ENCODE data around the gene ARHGEF17. TPM values are rescaled to one million over a fixed set of nuclear protein-coding genes. Genes with fewer than 3 reads are reported as not detected.
"Not testable (repeated sequence)": the region's sequence is repeated elsewhere in the genome, so short reads cannot be mapped to it uniquely, and the experiment has no call there.

ARHGEF17 gene, protein sequence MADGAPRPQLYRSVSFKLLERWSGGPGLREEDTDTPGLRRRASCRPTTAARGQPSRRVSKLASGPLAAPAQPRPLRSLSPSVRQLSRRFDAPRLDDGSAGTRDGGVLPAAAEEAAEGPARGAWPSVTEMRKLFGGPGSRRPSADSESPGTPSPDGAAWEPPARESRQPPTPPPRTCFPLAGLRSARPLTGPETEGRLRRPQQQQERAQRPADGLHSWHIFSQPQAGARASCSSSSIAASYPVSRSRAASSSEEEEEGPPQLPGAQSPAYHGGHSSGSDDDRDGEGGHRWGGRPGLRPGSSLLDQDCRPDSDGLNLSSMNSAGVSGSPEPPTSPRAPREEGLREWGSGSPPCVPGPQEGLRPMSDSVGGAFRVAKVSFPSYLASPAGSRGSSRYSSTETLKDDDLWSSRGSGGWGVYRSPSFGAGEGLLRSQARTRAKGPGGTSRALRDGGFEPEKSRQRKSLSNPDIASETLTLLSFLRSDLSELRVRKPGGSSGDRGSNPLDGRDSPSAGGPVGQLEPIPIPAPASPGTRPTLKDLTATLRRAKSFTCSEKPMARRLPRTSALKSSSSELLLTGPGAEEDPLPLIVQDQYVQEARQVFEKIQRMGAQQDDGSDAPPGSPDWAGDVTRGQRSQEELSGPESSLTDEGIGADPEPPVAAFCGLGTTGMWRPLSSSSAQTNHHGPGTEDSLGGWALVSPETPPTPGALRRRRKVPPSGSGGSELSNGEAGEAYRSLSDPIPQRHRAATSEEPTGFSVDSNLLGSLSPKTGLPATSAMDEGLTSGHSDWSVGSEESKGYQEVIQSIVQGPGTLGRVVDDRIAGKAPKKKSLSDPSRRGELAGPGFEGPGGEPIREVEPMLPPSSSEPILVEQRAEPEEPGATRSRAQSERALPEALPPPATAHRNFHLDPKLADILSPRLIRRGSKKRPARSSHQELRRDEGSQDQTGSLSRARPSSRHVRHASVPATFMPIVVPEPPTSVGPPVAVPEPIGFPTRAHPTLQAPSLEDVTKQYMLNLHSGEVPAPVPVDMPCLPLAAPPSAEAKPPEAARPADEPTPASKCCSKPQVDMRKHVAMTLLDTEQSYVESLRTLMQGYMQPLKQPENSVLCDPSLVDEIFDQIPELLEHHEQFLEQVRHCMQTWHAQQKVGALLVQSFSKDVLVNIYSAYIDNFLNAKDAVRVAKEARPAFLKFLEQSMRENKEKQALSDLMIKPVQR (N-terminal part only)
- 49.8 TPM for total RNA-seq
- long read RNA-seq, full-length matches to known transcripts = 6 of 34 reads
- long read RNA-seq, partial matches to known transcripts = 13 of 34 reads
- long read RNA-seq, other reads (novel, unspliced or antisense) = 15 of 34 reads

DNA sequence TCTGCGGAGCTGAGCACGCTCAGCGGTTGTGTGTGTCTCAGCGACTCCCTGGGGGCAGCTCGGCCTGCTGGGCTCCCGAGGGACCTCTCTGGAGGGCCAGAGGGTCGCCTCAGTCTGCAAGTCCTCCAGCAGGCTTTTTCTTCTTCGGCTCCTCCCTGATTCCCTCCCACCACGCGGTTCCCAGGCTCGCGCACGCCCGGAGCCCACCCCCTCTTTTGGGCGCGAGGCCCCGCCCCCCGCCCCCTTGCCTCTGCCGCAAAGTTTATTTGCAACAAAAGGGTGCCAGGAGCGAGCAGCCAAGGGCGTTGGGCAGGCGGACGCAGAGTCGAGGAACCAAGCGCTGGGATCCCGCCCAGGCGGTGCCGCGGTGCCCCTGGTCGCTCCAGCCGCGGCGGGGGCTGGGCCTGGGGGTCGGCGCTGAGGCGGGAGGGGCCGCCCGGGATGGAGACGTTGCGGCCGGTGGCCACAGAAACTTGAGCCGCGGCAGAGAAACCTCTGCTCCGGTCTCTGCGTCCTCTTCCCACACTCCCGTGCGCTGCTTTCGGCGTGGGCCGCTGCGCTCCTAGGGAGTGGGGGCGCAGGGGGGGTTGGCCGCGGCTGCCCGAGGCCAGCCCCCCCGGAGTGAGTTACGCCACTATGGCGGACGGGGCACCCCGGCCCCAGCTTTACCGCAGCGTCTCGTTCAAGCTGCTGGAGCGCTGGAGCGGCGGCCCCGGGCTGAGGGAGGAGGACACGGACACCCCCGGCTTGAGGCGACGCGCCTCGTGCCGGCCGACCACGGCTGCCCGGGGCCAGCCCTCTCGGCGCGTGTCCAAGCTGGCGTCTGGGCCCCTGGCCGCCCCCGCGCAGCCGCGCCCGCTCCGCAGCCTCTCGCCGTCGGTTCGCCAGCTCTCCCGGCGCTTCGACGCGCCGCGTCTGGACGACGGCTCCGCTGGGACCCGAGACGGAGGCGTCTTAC is at the start of gene ARHGEF17:
ARHGEF17 (plus strand) TSS at position 274 of the 958 bp plus-strand sequence; CDS start at position 637, 363 bp downstream.
- peak; percentile 92 for DNase-seq (ENCODE audit: low spot score)

DNA sequence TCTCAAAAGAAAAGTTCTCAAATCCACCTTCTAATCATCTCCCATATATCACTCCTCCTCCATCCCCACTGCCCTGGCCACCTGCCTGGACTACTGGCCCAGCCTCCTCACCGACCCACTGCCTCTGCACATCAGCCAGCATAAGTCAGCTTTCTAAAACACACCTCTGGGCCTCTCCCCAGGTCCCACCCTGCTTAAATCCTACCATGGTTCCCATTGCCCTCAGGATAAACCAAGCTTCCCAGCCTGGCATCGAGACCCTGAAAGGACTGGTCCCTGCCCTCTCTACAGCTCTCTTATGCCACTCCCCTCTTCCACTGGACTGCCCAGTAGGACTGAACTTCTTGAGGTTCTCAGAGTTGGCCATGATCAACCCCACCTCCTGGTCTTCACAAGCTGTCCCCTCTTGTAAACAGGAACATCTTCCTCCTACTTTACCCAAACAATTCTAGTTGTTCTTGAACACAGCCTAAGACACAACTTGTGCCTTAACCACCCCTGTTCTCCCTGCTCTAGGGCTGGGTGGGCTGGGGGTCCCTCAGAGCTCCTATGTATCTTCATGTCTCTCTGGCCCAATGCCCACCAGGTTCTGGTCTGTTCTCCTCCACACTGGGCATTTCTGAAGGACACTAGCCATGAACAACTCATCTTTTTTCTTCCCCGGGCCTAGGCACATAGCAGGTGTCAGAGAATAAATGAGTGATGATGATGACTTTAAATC is 48.5 kb upstream of the ARHGEF17 start:
- DNase-seq (ENCODE audit: low spot score) = peak; percentile 45

DNA sequence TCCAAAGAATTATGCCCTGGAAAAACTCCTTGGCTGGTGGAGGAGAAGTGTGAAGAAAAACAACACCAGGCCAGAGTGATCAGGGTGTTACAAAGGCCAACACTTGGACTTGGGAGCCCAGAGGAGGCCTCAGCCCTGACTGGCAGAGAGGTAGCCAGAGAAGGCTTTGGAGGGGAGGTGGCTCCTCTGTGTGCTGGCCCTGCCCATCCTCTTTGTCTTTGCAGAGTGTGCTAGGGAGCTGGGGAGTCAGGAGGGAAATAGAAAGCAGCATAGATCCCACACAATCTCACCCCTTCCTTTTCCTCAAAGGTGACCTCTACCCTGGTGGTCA is 48.0 kb upstream of the ARHGEF17 start:
- no peak for DNase-seq (ENCODE audit: low spot score)

DNA sequence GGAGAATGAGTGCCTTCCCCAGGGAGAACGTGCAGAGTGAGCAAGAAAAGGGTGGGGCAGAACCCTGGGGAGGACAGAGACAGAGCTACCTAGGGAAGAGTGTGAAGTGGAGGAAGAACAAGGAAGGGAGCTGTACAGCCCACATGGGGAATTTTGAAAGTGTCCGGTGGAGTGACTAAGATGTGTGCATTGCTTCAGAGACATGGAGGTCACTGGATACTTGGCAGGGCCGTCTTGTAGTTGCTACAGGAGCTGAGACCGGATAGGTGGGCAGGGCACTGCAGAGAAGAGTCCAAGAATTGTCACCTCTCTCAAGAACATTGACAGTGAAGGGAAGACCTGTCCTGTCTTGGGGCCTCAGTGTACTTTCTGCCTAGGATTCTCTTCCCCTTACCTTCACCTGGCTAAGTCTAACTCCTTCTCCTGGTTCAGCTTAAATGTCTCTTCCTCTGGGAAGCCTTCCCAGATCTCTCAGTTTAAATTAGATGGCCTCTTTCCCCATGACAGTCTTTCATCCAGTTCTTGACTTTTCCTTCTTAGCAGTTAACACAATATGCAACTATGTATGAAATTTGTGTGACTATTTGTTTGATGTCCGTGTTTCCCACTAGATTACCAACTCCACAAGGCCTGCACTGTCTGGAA is 45.1 kb upstream of the ARHGEF17 start:
- DNase-seq (ENCODE audit: low spot score) = no peak

DNA sequence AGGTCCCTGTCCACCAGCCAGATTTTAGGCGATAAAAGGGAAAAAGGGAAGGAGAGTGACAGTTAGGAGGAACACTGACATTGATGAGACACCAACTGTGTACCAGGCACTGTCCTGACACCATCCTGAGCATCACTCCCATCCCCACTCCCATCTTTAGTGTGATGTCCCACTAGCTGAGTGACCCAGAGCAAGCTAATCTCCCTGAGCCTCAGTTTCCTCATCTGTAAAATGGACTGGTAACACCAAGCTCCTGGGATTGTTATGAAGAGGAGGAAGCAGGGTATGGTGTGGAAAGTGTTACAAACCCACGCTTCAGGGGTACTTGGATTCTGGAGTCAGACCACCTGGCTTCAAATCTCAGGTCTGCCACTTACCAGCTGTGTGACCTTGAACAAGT is 44.4 kb upstream of the ARHGEF17 start:
- no peak for DNase-seq (ENCODE audit: low spot score)

DNA sequence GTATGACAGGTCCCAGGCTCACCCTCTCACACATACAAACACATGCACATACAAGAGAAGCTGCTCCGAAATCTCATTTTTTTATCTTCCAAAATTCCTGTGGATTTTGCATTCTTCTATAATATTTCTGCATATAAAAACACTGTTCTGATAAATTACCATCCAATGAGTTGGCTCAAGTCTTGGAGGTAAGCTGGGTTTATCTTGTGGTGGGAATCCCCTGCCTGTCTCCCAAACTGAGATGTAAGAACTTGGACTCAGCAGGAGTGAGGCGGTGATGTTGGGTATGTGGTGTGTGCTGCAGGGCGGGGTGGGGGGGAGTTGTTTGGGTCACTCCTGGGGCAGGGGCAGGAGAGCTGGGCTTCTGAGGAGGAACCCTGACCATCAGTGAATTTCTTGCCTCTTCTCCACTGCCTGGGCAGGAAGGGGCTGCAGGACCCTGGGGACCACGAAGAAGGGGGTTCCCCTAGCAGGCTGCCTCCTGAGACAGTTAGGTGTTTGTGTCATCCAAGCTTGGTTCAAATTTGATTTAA is 42.7 kb upstream of the ARHGEF17 start:
- no peak for DNase-seq (ENCODE audit: low spot score)

DNA sequence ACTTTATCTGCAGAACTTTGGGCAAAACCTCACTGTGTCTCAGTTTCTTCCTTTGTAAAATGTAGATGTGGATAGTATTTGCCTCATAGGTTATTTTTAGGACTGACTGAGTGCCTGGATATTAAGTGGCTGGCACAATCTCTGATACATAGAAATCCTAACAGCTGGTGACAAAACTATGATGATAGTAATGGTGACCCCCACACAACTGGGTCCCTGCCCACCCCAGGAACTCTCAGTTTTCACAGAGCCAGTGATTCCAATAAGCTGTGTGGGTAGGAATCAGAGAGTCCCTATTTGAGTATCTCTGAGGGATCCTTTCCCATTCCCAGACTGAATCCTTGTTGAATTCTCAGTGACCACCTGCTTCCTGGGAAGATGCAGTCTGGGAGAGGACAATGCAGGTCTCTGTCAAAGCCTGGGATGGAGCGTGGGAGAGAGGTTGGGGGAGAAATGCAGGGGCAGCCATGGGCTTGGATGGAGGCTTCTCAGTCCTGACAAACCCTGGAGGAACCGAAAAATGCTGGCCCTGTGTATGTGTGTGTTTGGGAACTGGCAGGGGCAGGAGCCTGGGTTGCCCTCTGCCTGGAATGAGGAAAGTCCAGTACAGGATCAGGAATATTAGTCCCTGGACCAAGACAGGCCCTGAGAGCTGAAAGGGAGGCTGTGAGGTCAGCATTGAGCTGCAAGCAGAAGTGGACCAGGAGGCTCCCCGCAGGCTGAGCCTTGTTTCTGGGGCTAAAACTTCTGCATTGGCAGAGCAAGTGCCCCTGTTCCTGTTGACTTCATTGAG is 42.0 kb upstream of the ARHGEF17 start:
- DNase-seq (ENCODE audit: low spot score) = peak; percentile 45

DNA sequence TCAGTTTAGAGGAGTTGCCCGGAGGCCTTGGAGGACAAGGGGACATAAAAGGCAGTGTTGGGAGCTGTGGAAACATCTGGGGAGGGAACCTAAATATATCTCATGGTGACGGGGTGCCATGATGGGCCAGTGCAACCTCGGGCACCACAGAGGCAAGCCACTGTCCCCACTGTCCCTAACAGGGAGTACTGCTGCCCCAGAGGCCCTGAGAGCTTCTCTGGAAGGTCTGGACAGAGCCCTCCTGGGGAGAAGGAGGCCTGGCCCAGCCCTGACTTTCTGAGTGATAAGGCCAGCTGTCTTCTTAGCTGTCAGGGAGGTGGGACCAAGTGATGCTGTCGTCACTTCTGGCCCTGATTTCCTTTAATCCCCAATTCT is 41.4 kb upstream of the ARHGEF17 start:
- peak; percentile 57 for DNase-seq (ENCODE audit: low spot score)

DNA sequence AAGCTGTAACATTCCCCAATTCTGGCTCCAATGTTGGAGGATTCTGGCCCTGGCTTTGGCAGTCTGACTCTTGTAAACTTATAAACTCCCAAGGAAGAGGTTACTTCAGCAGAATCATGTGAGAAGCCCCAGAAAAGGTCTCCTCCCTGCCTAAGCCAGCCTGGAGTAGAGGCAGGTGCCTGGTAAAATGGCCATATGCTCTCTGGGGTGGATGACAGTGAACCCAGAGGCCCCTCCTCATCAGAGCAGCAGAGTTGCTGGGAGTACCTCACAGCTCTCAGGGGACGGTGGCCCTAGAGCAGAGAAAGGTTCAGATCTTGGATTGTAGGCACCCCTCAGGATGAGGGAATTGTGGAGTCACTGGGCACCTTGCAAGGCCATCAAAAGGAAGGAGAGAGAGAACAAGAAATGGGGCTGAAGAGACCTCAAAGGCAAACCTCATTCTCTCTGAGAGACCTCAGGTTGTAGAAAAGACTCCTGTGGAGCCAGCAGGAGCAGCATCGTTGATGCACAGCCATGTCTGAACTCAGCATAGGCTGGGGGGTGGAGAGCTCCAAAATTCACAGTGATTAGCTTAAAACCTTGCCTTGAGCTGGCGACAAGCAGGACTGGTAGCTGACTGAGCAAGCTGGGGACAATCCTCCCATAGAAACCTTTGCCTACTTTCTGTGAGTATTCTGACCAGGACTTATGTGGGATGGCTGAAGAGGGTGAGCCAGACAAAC is 40.8 kb upstream of the ARHGEF17 start:
- DNase-seq (ENCODE audit: low spot score) = peak; percentile 75

DNA sequence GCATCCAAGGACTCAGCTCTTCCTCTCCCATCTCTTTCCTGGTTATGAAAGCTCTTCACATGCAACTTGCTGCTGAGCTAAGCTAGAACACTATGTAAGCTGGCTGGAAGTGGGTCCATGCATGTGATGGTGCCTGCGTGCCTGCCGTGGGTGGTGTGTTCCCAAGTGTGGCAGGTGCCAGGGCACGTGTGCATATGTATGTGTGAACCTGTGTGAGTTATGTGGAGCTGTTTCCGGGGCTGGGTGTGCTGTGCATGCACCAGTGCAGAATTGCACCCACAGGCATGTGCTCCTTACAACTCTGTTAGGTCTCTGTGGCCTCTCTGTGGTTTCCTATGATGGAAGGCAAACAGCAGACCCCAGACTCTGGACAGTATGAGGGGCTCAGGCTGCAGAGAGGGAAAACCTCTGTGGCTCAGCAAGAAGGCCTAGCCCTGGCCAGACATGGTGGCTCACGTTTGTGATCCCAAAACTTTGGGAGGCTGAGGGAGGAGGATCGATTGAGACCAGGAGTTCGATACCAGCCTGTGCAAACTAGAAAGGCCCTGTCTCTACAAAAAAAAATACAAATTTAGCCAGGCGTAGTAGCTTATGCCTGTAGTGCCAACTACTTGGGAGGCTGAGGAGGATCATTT is 40.1 kb upstream of the ARHGEF17 start:
- DNase-seq (ENCODE audit: low spot score) = peak; percentile 79

DNA sequence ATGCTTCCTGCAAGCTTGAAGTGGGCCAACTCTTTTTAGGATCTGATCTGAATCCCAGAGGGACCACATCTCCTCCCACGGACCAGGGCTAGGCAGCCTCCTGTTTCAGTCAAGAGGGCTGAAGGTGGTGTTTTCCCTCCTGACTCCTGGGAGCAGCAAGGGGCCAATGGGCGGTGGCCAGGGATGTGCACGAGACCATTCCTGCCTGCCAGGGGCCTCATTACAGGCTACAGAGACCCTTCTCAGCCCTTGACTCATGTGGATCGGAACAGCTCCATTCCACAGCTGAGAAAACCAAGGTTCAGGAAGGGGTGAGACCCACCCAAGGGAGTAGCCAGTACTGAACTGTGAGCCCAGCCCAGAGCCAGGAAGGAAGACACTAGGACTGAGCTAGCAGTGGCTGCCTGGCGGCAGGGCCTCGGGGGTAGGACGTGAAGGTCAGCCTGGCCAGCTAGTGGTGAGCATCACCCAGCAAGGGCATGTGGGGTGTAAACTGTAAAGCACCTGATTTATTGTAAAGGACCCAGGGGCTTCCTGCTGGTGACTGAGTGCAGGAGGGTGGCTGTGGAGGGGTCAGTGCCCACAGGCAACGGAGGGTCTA is 39.3 kb upstream of the ARHGEF17 start:
- DNase-seq (ENCODE audit: low spot score) = peak; percentile 65

DNA sequence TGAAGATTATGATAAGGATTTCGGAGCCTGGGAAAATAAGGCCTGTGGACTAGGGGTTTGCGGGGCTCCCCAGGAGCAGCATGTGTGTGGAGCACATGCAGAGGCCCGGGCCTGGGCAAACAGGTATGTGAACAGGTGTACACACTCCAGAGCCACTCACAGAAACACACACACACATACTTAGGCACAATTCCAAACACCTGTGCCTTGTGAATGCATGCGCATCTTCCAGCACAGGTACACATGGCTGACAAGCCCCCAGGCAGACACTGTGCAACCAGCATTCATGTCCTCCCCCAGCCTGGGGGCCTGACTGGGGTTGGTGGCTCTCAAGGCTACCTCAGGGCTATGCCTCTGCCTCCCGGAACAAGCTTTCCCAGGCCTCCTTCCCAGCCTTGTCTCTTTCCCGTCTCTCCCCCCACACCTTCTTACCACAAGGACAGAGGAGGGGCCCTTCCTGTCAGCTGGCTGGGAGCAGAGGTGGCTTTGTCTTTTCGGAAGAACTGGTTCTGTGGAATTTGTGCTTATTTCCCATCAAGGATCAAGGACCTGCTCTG is 38.5 kb upstream of the ARHGEF17 start:
- DNase-seq (ENCODE audit: low spot score) = peak; percentile 82

DNA sequence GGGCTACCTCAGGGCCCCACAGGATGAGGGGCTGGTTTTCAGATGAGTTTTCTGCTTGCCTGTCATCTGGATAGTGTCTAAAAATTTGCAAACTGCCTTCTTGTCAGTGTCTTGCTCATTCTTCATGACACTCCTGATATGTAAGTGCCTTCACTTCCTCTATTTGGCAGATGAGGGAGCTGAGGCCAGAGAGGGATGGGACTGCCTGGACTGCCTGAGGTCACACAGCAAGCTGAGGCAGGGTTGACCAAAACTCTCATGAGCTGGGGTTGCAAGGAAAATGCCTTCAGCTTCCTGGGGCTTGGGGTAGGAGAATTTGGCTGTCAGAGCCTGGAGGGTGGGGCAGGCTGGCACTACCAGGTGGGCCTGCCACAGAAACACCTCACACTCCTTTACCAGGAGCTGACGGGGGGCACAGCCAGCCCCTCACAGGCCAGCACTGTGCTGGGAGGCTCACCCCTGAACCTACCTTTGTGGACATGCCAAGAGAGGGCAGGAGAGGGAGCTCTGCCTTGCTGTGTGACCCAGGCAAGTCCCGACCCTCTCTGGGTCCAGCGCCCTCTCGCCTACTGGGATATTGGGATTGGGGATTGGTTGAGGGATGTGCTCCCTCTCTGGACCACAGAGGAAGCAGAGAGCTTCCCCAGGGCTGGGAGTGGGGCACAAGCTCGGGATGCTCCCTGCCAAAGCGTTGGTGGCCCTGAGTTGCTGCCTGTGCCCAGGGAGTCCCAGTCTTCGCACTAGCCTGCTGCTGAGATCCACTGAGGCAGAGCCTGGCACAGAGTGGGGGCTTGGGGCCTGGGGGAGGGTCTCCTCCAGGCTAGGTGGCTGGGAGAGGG is 37.8 kb upstream of the ARHGEF17 start:
- peak; percentile 82 for DNase-seq (ENCODE audit: low spot score)

DNA sequence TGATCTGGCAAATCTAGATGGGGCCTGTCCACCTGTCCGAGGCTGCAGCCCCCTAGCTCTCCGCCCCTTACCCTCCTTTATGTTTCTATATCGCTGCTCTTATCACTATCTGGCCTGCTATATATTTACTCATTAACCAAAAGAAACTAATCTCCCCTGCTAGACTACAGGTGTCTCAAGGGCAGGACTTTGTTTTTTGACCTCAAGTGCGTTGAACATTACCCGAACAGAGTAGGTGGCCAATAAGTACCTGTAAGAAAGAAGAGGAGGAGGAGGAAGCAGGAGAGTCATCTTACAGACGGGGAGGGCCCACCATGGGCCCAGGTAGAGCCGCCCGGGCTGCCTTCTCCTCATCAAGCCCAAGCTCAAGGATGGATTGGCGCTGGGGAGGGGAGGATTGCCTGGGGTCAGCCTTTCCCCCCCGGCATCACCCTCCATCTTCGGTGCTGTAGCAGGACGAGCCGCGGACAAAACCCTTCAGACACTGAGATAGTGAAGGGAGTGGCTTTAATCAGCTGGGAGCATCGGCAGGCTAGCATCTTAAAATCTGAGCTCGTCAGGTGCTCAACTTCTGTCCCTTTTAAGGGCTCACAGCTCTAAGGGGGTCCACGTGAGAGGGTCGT is 37.1 kb upstream of the ARHGEF17 start:
- peak; percentile 60 for DNase-seq (ENCODE audit: low spot score)

DNA sequence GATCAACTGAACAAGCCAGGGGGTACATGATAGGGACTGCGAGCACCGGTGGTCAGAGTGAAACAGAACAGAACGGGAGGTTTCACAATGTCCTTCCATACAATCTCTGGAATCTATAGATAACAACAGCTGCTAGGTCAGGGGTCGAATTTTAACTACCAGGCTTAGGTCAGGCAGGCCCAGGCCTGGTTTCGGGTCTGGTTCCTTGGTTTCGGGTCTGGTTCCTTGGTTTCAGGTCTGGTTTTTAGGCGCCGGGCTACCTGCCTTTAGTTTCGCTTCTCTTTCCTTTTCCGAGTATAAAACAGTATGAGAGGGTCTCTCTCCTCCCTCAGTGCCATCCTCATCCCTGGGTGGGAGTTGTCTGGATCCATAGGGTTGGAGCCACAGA is 36.6 kb upstream of the ARHGEF17 start:
- not testable (repeated sequence) for DNase-seq (ENCODE audit: low spot score)
